AML-193 (cell line): Measurements from ENCODE around the gene CLASP1.
"Not testable (repeated sequence)": the region's sequence is repeated elsewhere in the genome, so short reads cannot be mapped to it uniquely, and the experiment has no call there.

Experiments
- DNase-seq, 2 experiments: peaks; one replicate each; lab custom pipeline; 2025; lab: John Stamatoyannopoulos, UW

The CLASP1 gene

DNA sequence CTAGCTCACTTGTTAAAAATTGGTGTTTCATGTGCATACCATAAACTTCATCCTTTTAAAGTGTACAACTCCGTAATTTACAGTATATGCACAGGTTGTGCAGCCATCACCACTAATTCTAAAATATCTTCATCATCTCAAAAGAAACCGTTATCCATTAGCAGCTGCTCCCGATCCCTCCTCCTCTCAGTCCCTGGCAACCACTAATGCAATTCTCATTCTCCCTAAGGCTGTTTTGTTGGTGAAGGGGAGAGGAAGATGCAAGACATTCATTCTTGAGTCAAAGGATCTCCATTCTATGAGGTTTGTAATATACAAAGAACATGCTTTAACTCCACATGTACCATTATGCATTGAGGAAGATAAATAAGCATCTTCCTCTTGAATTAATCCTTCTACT is 70.0 kb downstream of the CLASP1 start:
- no peak for DNase-seq

DNA sequence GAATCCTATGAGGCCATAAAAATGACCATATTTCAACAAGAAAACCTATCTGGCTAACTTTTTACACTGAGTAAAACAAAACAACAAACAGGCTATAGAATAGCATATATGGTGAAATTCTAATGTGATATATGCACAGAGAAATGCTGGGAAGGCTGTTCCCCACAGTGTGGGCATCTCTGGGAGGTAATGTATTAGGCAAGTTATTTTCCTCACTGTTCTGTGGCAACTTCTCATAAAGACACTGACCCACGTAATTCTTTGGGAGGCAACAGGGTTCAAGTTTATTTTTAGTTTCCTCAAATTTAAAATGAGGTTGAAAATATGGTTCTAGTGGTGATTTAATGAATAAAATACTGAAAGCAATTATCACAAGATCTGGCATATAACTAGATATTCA is 71.9 kb downstream of the CLASP1 start:
- DNase-seq, result peak in 1 of 2 experiments; percentile 13

DNA sequence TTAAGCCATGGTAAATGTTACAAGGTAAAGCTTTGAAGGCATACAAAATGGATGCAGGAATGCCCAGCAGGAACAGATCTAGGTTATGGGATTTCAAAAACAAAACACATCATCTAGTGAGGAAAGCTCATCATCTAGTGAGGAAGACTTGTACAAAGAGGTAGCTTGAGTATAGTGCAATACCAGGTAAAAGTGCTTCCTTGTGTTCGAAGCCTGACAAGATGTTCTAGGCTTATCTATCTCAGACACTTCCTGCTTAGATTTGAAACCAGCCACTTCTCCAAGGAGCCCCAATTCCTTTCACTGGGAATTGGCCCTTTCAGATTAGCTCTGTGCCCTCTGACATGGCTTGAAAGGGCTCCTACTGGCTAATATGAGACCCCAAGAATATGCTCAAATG is 73.0 kb downstream of the CLASP1 start:
- no peak for DNase-seq

DNA sequence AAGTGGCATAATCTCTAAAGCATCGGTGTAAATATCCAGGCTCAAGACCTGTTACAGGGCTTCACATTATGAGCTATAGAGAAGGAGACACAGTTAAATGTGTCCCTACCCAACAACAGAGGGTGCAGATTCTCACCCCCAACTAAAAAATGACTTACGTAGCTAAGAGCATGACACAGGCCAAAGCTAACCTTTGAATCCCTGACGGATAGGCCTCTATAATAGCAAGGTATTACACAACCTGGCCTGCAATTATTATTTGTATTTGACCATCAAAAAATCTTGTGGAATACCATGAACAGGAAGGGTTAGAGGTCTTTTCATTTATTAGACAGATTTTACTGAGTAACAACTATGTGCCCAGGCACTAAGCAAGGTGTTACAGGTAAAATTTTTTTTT is 73.5 kb downstream of the CLASP1 start:
- DNase-seq, result no peak

DNA sequence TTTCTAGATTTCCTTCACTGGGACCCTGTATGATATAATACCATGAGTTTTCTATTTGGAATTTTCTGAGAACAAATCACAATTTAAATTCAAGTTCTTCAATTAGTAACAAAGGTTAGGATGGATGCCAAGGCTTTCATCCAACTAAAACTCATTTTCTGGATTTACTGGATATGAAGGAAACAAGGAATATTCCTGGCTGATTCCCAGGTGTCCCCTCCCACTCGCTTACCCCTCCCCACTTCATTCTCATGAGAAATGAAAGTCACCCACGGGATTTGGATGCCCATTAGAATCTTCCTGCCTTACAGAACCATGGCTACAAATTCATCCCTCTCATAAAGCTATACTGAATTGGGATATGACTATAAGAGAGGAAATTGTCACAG is 78.6 kb downstream of the CLASP1 start:
- no peak for DNase-seq

DNA sequence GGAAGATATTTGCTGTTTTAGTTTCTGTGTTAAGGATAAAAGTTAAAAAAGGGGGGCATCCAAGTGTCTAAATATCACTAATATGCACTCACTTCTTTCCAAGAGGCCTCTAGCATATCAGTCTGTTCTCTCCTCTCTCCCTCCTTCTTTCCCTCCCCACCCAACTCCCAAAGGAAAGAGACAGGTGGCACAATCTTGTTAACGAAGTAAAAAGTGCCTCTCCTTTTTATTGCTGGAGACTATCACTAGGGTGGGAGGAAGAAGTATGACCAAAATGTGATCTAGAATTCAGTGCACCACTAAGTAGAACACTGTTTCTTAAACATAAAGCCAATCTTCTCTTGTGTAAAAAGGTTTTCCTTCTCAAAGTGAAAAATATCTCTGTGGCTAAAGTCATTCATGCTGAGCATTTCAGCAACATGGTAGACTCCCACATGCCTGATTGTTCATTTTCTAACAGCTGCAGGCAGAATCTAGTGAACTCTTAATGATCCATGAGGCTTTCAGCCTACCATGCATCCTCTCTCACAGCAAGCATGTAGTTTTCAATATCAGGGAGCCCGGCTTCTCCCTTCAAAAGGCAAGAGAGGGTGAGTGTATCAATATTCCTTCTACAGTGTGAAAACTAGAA is 79.1 kb downstream of the CLASP1 start:
- DNase-seq, result no peak

DNA sequence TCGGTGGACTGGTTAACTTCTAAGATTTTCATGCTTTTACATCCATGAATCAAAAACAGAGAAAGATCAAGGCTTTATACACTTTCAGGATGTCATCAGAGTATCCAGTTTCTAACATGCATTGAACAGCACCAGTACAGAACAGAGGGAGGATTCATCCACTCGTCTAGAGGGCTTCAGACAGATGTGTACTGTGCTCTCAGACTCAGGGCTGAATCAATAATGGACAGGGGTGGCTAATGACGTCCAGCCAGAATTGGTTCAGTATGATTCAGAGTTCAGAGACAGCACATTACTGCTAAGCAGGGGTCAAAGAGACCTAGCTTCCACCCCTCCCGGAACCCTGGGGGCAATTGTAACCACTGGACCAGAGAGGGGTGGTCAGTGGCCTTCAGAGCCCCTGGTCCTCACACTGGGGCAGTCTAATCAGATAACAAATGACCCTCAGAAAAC is 81.3 kb downstream of the CLASP1 start:
- no peak for DNase-seq

DNA sequence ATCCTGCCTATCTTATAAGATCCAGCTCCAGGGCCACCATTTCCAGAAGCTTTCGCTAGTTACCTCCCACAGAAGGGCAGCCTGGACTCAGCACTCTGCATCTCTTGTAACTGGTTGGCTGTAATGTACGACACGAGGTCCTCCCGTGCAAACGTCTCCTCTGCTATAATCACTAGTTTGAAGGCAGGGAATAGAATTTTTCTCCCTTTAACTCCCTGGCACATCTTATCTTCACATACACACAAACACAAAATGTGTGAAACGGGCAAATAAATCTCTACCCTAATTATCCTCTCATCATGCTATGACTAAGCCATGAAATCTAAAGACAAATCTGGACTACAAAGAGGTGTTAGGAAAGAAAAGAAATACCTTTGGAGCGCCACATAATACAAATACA is 81.8 kb downstream of the CLASP1 start:
- DNase-seq, result no peak

DNA sequence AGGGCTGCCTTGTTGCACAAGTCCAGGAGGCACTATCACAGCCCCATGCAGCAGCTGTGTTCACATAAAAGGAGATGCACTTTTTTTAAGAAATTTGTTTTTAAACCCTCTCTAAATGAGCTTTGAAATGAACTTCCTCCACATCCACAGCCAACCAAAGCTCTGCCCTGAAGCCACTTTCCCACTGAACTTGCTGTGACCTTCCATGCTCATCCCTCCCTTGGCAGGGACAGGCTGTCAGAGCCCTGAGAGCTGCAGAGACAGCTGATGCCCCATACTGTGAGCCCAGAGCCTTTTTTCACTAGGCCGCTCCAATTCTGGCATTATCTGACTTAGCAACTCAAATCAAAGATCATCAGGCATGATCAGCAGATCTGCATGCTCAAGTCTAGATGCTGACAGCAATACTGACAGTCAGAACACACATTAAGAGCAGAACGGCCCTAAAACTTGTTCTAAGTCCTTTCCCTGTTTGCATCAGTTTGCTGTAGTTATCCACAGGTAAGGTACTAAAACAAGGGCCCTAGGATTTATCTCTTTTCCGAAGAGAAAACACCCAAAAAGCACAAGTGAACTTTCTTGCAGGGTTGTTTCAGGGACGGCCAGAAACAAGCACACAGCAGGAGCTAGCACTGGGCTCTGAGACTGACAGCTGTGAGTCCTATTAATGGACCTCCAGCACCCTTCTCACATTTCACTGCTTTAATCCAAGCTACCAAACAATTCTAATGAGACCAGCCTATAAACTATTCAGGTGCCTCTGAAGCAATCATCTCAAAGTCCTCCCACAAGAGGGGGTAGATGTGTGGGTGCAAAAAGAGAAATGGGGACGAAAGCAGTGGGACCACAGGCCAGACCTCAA is 83.6 kb downstream of the CLASP1 start:
- DNase-seq, result no peak

DNA sequence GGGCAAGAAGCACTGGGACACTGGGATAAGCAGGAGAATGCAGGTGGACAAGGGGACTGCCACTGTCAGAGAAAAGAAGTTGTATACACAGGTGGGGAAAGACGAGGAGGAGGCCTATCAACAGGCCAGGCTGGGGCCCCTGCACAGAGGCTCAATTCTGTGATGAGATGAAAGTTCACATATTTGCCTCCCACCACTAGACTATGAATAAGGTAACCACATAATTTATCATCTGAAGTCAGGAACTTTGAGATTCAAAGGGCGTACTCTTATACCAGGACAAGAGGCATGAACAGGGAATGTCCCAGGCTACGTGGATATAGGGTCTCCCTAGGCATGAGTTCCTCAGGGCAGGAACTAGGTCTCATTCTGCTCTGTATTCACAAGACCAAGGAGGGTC is 84.4 kb downstream of the CLASP1 start:
- no peak for DNase-seq

DNA sequence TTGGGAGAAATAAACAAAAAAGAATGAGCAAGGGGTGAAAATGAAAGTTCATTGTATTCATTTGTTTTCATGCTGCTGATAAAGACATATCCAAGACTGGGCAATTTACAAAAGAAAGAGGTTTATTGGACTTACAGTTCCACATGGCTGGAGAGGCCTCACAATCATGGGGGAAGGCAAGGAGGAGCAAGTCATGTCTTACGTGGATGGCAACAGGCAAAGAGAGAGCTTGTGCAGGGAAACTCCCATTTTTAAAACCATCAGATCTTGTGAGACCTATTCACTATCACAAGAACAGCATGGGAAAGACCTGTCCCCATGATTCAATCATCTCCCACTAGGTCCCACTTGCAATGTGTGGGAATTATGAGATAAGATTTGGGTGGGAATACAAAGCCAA is 85.5 kb downstream of the CLASP1 start:
- DNase-seq, result not testable (repeated sequence)

DNA sequence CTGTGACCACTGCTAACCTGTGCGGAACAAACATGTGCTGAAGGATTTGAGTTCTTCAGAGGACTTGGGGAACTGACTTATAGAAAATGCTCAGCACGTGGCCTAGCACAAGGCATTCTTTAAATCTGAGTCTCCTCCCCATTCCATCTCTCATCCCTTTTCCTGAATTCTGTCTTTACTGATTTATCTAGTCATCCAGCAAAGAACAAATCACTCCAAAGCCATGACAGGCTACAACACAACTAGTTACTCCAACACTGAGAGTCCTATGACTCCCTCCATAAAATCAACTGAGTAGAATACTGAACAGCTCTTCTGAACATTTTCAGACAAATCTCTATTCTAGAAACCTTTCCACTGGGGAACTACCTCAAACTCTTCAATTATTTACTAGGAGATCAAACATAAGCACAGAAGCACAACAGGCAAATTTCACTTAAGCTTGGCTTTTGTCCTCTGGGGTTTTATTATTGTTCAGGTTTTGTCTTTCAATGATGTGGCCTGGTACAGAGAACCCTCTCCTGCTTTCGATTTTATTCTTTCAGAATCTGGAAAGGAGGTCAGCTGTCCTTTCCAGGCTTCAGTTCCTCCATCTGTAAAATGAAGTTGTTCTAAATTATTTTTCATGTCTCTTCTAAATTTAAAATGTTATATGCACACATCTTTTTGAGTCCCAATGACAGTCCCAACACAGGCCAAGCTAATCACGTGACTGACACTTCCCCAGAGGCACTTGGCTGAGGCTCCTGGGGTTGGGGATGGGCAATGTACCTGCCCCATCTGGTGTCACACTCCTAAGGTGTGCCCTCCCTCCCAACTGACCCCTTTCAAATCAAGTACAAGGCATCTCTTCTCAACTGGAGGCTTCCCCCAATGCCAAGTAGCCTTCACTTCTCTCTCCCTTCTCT is 86.7 kb downstream of the CLASP1 start:
- DNase-seq, result no peak

DNA sequence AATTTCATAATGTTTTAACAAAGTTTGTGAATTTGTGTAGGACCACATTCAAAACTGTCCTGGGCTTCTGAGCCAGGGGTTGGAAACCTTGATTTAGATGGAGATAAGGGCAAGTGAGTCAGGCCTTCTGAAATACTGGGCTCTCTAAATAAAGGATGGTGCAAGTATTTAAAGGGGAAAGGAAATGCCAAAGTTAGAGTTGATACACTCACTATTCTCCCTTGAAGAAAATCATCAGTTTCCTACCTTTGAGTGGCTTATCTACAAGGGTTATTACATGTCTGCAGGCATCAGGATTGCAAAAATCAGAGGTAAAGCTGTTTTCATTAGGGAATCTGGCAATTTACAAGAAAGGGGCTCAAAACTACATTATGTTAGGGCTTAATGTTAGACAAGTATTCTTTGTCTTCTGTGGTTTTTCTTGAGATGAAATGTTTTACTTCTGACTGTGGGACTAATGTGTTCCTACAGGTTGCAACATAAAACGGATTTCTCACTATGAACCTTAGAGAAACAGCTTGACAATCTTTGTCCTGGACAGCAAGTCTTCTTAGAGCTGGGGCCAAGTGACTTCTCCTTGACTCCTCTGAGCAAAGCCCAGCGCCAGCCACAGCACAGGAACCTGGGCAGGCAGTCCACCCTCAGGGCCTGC is 87.5 kb downstream of the CLASP1 start:
- no peak for DNase-seq

DNA sequence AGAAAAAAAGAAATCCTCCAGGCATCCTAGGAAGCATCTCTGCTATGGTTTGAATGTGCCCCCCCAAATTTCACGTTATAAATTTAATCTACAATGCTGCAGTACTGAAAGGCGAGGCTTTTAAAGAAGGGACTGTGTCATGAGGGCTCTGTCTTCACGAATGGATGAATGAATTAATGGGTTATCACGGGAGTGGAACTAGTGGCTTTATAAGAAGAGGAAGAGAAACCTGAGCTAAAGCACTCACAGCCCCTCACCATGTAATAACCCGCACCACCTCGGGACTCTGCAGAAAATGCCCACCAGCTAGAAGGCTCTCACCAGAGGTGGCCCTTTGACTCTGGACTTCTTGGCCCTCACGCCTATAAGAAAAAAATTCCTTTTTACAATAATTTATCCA is 90.9 kb downstream of the CLASP1 start:
- DNase-seq, result no peak

DNA sequence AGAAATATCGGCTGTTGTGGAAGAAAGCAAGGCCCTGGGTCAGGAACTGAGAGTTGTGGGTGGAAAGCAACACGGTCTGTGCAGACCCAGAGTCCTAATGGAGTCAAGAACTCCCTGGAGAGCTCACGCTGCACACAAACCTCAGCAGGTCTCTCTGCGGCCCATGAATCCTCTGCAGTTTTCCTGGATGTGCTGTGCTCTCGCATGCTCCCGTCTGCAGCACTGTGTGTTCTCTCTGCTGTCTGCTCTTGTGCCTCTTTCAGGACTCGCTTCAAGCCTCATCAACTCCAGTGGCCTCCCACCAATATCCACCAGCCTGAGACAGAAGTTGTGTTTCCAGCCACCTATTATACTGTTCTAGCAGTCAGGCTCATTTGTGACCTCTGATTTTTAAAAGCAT is 94.3 kb downstream of the CLASP1 start:
- no peak for DNase-seq

DNA sequence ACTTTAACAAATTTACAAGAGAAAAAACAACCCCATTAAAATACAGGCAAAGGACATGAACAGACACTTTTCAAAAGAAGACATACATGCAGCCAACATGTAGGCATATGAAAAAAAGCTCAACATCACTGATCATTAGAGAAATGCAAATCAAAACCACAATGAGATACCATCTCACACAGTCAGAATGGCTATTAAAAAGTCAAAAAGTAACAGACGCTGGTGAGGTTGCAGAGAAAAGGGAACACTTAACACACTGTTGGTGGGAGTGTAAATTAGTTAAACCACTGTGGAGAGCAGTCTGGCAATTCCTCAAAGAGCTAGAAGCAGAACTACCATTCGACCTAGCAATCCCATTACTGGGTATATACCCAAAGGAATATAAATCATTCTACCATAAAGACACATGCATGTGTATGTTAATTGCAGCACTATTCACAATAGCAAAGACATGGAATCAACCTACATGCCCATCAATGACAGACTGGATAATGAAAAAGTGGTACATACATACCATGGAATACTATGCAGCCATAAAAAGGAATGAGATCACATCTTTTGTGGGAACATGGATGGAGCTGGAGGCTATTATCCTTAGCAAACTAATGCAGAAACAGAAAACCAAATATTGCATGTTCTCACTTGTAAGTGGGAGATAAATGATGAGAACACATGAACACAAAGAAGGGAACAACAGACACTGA is 96.6 kb downstream of the CLASP1 start:
- DNase-seq, result not testable (repeated sequence)

DNA sequence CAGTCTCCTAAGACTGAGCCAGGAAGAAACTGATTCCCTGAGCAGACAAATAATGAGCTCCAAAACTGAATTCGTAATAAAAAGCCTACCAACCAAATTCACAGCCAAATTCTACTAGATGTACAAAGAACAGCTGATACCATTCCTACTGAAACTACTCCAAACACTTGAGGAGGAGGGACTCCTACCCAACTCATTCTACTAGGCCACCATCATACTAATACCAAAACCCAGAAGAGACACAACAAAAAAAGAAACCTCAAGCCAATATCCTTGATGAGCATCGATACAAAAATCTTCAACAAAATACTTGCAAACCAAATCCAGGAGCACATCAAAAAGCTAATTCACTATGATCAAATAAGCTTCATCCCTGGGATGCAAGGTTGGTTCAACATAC is 98.6 kb downstream of the CLASP1 start:
- no peak for DNase-seq

DNA sequence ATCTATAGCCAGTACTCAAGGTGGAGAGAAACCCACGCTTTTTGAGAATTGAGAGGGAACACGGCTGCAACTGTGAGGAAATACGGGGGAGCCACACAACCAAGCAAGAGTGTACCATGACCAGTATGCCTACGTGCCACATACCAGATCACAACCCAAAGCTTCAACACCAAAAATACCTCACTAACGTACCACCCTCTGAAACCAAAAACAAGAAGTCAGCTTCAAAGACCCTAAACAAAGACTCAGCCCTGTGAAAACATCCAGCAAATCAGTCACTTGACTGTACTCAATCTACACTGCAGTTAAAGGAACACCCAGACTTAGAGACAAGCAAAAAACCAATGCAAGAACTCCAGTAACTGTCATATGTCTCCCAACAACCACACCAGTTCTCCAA is 101.6 kb downstream of the CLASP1 start:
- no peak for DNase-seq

DNA sequence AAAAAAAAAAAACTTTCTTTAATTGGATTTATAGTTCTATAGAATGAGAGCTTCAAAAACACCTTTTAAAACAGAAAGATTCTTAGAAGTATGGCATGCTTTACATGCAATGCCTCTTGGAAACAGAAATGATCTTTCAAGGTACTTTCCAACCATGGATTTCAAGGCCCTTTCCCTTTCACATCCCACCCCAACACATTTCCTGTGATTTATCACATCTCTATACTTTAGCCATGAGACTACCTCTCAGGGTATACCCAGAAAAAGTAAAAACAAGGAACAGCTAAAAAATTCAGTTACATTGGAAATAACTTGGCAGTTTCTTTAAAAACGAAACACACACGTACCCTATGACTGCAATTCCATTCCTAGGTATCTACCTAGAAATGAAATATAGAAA is 103.3 kb downstream of the CLASP1 start:
- DNase-seq, result no peak

DNA sequence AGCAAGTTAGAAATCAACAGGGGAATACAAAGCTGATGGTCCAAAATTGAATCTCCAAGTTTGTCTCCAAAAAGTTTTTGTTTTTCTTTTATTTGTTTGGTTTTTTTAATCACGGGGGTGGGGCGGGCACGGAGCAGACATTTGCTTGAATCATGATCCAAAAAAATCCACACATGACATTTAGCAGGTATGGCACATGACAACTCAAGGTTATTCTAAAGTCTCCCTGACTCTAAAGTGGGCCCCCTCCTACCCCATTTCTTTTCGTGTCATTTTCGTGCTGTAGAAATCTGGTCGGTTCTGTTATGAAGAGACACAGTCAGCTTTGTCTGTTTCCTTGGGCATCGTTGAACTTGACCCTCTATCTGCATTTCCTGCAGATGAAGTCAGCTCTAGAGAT is 104.0 kb downstream of the CLASP1 start:
- DNase-seq, result no peak

DNA sequence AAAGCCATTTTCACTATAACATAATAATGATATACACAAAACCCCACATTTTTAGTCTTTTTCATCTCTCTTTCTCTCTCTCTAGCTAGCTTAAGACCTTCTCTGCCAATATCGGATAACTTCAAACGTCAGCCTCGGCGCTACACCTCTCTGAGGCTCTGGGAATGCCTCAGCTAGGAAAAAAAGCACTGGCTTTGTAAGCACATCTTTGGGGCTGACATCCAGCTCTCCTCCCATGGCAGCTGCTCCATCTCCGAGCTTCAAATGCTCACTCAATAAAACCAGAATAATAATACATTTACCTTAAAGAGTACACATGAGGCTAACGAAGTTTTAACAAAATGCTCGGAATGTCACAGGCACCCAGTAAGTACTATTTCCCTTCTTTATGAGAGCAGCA is 107.8 kb downstream of the CLASP1 start:
- DNase-seq, result no peak
